ENCODE measurements around the gene HOXC4. TPM values are rescaled to one million over a fixed set of nuclear protein-coding genes. Genes with fewer than 3 reads are reported as not detected.
"Not testable (repeated sequence)": the region's sequence is repeated elsewhere in the genome, so short reads cannot be mapped to it uniquely, and the experiment has no call there.

The HOXC4 gene
- total RNA-seq, 1 experiment from 2014 or later, result 9.6 TPM

GRCh38 chr12:54075974-54076373 is 22.3 kb downstream of the HOXC4 start:
- BruUV-seq (replicated peaks), result no TSS peak
- TF ChIP-seq, protein P1, sequence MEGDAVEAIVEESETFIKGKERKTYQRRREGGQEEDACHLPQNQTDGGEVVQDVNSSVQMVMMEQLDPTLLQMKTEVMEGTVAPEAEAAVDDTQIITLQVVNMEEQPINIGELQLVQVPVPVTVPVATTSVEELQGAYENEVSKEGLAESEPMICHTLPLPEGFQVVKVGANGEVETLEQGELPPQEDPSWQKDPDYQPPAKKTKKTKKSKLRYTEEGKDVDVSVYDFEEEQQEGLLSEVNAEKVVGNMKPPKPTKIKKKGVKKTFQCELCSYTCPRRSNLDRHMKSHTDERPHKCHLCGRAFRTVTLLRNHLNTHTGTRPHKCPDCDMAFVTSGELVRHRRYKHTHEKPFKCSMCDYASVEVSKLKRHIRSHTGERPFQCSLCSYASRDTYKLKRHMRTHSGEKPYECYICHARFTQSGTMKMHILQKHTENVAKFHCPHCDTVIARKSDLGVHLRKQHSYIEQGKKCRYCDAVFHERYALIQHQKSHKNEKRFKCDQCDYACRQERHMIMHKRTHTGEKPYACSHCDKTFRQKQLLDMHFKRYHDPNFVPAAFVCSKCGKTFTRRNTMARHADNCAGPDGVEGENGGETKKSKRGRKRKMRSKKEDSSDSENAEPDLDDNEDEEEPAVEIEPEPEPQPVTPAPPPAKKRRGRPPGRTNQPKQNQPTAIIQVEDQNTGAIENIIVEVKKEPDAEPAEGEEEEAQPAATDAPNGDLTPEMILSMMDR (conservative IDR thresholded peaks at IDR 0.05; ENCODE audit: low read depth, low read length), result no peak
- TF ChIP-seq EZH2 (IDR thresholded peaks at IDR 0.05; ENCODE audit: borderline replicate concordance, low read depth, low read length, poor library complexity, severe bottlenecking), result no peak

GRCh38 chr12:54077843-54078242 is 24.2 kb downstream of the HOXC4 start:
- POLR2A ChIA-PET (ENCODE audit: low non-redundant PET); H3K27me3 ChIP-seq (replicated peaks; ENCODE audit: insufficient read depth, low read depth, low read length, poor library complexity); H3K4me1 ChIP-seq (ENCODE audit: insufficient read depth, low read length, poor library complexity, severe bottlenecking); CTCF ChIA-PET; H3K4me3 ChIP-seq (ENCODE audit: low read depth, low read length, poor library complexity, severe bottlenecking); H3K27ac ChIP-seq (ENCODE audit: low read depth, low read length, poor library complexity, severe bottlenecking); BruUV-seq (replicated peaks); DNase-seq (ENCODE audit: low spot score); H3K9me3 ChIP-seq (ENCODE audit: low read depth, low read length, poor library complexity, severe bottlenecking); intact Hi-C loops (cut with micrococcal nuclease; ENCODE audit: unreplicated experiment); H3K36me3 ChIP-seq (ENCODE audit: insufficient read depth, low read length, poor library complexity, severe bottlenecking): not testable (repeated sequence)

More at GRCh38 chr12:54075974-54076373, 22.3 kb downstream of the HOXC4 start:
- H3K4me1 ChIP-seq (ENCODE audit: insufficient read depth, low read length, poor library complexity, severe bottlenecking), result peaks cover 6% of the 10 kb centered on the region
- H3K4me3 ChIP-seq (ENCODE audit: low read depth, low read length, poor library complexity, severe bottlenecking), result no peak overlapping the region
- no peaks in the 10 kb centered on the region for H3K36me3 ChIP-seq (ENCODE audit: insufficient read depth, low read length, poor library complexity, severe bottlenecking)
- H3K27ac ChIP-seq (ENCODE audit: low read depth, low read length, poor library complexity, severe bottlenecking), result no peak overlapping the region
- no peaks in the 10 kb centered on the region for H3K27me3 ChIP-seq (replicated peaks; ENCODE audit: insufficient read depth, low read depth, low read length, poor library complexity)
- intact Hi-C loops (cut with micrococcal nuclease; ENCODE audit: unreplicated experiment), result no loop called here
- ChIA-PET POLR2A (ENCODE audit: low non-redundant PET) (interaction anchor here (0.5 kb wide), 1 partner anchor 25 kb away, joined by 4 read pairs; no protein-coding TSS in a partner anchor), CTCF (interaction anchor here (0.7 kb wide), 1 partner anchor 116 kb away, joined by 4 read pairs; no protein-coding TSS in a partner anchor)
- DNase-seq (ENCODE audit: low spot score), result no peak
- H3K9me3 ChIP-seq (ENCODE audit: low read depth, low read length, poor library complexity, severe bottlenecking), result no peaks in the 10 kb centered on the region

GRCh38 chr12:54079115-54079514 is 25.5 kb downstream of the HOXC4 start:
- CTCF ChIA-PET; H3K9me3 ChIP-seq (ENCODE audit: low read depth, low read length, poor library complexity, severe bottlenecking); H3K4me1 ChIP-seq (ENCODE audit: insufficient read depth, low read length, poor library complexity, severe bottlenecking); H3K36me3 ChIP-seq (ENCODE audit: insufficient read depth, low read length, poor library complexity, severe bottlenecking); H3K4me3 ChIP-seq (ENCODE audit: low read depth, low read length, poor library complexity, severe bottlenecking); intact Hi-C loops (cut with micrococcal nuclease; ENCODE audit: unreplicated experiment); DNase-seq (ENCODE audit: low spot score); BruUV-seq (replicated peaks); H3K27me3 ChIP-seq (replicated peaks; ENCODE audit: insufficient read depth, low read depth, low read length, poor library complexity); H3K27ac ChIP-seq (ENCODE audit: low read depth, low read length, poor library complexity, severe bottlenecking); POLR2A ChIA-PET (ENCODE audit: low non-redundant PET): not testable (repeated sequence)

- H3K27me3 ChIP-seq (replicated peaks; ENCODE audit: insufficient read depth, low read depth, low read length, poor library complexity); CTCF ChIA-PET; H3K36me3 ChIP-seq (ENCODE audit: insufficient read depth, low read length, poor library complexity, severe bottlenecking); POLR2A ChIA-PET (ENCODE audit: low non-redundant PET); H3K4me3 ChIP-seq (ENCODE audit: low read depth, low read length, poor library complexity, severe bottlenecking); H3K4me1 ChIP-seq (ENCODE audit: insufficient read depth, low read length, poor library complexity, severe bottlenecking); BruUV-seq (replicated peaks); intact Hi-C loops (cut with micrococcal nuclease; ENCODE audit: unreplicated experiment); H3K27ac ChIP-seq (ENCODE audit: low read depth, low read length, poor library complexity, severe bottlenecking); DNase-seq (ENCODE audit: low spot score); H3K9me3 ChIP-seq (ENCODE audit: low read depth, low read length, poor library complexity, severe bottlenecking): not testable (repeated sequence)
Observed at GRCh38 chr12:54080008-54080924, 26.6 kb downstream of the HOXC4 start.

DNA sequence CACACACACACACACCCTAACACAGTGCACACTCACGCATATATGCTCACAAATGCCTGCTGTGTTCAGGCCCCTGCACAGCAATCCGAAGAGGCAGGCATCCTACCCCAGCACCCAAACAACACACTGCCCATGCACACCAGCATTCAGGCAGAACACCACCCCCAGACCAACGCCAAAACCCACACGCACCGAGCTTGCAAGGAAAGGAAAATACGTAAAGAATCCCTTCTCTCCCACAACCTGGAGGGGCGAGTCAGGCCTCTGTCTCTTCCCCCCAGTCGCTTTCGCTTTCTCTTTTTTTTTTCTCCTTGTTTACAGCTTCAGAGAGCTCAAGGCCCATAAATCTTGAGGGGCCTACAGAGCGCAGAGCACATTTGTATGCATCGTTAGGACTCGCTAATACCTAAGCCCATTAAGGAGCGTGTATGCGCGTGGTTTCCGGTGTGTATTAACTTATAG is 27.4 kb downstream of the HOXC4 start:
- intact Hi-C loops (cut with micrococcal nuclease; ENCODE audit: unreplicated experiment); H3K27ac ChIP-seq (ENCODE audit: low read depth, low read length, poor library complexity, severe bottlenecking); BruUV-seq (replicated peaks); H3K4me1 ChIP-seq (ENCODE audit: insufficient read depth, low read length, poor library complexity, severe bottlenecking); POLR2A ChIA-PET (ENCODE audit: low non-redundant PET); CTCF ChIA-PET; H3K9me3 ChIP-seq (ENCODE audit: low read depth, low read length, poor library complexity, severe bottlenecking); H3K27me3 ChIP-seq (replicated peaks; ENCODE audit: insufficient read depth, low read depth, low read length, poor library complexity); H3K36me3 ChIP-seq (ENCODE audit: insufficient read depth, low read length, poor library complexity, severe bottlenecking): not testable (repeated sequence)
- DNase-seq (ENCODE audit: low spot score), result peak; percentile 35
- peak overlapping the region; percentile 26 for H3K4me3 ChIP-seq (ENCODE audit: low read depth, low read length, poor library complexity, severe bottlenecking)

DNA sequence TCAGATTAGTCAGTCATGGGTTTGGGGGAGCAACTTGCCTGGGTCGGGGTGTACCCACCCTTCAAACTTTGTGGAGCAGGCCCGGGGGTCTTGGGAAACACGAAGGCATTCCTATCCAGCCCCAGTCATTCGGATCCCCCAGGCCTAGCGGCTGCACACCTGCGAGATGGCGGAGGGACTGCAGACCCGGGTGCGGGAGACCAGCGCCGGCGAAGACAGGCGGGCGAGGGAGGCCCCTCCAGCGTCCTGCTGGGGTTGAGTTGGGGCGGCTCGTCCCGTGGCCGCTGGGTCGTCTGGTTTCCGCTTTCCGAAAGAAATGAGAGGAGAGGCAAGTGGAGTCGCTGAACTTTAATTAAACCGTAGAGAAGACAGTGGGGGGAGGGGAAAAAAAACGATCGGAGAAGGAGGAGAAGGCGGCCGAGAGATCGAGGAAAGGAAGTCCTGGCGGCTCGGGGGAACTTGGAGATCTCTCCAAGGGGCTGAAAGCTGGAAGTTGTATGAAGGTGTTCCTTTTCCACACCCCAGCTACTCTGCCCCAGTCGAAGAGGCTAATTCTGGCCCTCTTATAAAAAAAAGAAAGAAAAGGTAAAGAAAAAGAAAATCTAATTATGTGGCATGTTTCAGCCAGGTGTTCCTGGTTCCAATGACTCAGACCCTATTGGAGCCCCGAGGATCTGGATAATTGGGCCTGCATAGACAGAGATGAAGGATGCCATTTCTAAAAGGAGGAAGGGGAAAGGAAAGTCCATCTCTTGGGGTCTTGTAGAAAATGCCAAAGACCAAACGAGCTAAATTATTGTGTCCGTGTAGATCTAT is 28.2 kb downstream of the HOXC4 start:
- H3K4me3 ChIP-seq (ENCODE audit: low read depth, low read length, poor library complexity, severe bottlenecking), result peak overlapping the region; percentile 35

More for the DNA sequence above, 28.2 kb downstream of the HOXC4 start:
- peak; percentile 42 for DNase-seq (ENCODE audit: low spot score)
- H3K36me3 ChIP-seq (ENCODE audit: insufficient read depth, low read length, poor library complexity, severe bottlenecking); CTCF ChIA-PET; intact Hi-C loops (cut with micrococcal nuclease; ENCODE audit: unreplicated experiment); BruUV-seq (replicated peaks); H3K27ac ChIP-seq (ENCODE audit: low read depth, low read length, poor library complexity, severe bottlenecking); H3K4me1 ChIP-seq (ENCODE audit: insufficient read depth, low read length, poor library complexity, severe bottlenecking); H3K9me3 ChIP-seq (ENCODE audit: low read depth, low read length, poor library complexity, severe bottlenecking); H3K27me3 ChIP-seq (replicated peaks; ENCODE audit: insufficient read depth, low read depth, low read length, poor library complexity); POLR2A ChIA-PET (ENCODE audit: low non-redundant PET): not testable (repeated sequence)
